RWPE1 (cell line): ENCODE data around the gene VGF.

ENCODE experiments used
- CTCF ChIA-PET: fragments of 350-600 bp; sonication (Branson Sonifier 250); formaldehyde crosslinking; extraction: SDS; loops from one replicate; lab custom pipeline; 2021; lab: Yijun Ruan, JAX
- POLR2A ChIA-PET: fragments of 400-600 bp; formaldehyde crosslinking; extraction: SDS; loops from one replicate; lab custom pipeline; 2020; ENCODE audit warnings: antibody characterized with exemption; ENCODE audit not compliant: low non-redundant PET; lab: Yijun Ruan, JAX
- DNase-seq: peaks from one replicate; pipeline ENCODE4 v3.0.0; 2012; ENCODE audit warnings: low spot score
- H3K27ac ChIP-seq: fragments of 450-650 bp; 2 replicates; pipeline ENCODE4 v1.5.1; 2017
- TF ChIP-seq, protein P1 (sequence below): fragments of 450-650 bp; conservative IDR thresholded peaks from 2 replicates; pipeline ENCODE4 v1.5.1; 2017; ENCODE audit warnings: low read depth, mild to moderate bottlenecking

The VGF gene

DNA sequence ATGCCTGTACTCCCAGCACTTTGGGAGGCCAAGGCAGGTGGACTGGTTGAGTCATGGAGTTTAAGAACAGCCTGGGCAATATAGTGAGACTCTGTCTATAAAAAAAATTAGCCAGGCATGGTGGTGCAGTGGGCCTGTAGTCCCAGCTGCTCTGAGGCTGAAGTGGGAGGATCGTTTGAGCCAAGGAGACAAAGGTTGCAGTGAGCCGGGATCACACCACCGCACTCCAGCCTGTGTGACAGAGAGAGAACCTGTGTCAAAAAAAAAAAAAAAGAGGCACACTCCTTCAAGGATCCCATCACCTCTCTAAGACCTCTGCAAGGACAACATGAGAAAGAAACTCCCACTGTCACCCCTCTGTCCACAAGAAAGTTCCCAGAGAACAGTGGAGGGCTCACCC lies 10.3 kb upstream of the VGF start:
- no peak for DNase-seq
- POLR2A ChIA-PET = no interaction called here
- TF ChIP-seq, protein P1, sequence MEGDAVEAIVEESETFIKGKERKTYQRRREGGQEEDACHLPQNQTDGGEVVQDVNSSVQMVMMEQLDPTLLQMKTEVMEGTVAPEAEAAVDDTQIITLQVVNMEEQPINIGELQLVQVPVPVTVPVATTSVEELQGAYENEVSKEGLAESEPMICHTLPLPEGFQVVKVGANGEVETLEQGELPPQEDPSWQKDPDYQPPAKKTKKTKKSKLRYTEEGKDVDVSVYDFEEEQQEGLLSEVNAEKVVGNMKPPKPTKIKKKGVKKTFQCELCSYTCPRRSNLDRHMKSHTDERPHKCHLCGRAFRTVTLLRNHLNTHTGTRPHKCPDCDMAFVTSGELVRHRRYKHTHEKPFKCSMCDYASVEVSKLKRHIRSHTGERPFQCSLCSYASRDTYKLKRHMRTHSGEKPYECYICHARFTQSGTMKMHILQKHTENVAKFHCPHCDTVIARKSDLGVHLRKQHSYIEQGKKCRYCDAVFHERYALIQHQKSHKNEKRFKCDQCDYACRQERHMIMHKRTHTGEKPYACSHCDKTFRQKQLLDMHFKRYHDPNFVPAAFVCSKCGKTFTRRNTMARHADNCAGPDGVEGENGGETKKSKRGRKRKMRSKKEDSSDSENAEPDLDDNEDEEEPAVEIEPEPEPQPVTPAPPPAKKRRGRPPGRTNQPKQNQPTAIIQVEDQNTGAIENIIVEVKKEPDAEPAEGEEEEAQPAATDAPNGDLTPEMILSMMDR = no peak
- no peak overlapping the region for H3K27ac ChIP-seq
- CTCF ChIA-PET = interaction anchor here (0.9 to 1.2 kb wide), 2 partner anchors 17 to 32 kb away, joined by 3 to 7 read pairs; no protein-coding TSS in a partner anchor

DNA sequence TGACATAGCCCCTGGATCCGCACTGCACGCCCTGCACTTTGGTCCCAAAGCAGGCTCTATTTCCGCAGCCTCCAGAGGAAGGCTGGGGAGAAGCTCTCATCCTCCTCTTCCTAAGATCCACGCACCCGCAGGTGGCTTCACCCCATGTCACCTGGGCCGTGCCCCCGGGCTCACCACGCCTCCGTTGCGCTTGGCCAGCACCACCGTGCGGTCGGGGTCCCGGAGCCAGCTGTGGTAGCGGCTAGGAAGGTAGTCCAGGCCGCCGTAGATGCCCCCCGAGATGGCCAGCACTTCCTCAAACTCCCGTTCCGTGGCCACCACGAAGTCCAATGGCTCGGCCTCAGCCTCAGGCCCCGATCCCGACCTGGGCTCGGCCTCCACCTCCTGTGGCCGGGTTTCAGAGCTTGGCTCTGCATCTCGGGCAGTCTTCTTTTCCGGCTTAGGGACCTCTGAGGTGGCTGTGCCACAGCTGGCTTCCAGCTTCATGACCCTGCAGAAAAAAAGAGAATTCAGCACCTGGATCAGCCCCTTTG lies 9.0 kb upstream of the VGF start:
- no peak overlapping the region for H3K27ac ChIP-seq
- DNase-seq = no peak
- TF ChIP-seq, protein P1 = no peak

DNA sequence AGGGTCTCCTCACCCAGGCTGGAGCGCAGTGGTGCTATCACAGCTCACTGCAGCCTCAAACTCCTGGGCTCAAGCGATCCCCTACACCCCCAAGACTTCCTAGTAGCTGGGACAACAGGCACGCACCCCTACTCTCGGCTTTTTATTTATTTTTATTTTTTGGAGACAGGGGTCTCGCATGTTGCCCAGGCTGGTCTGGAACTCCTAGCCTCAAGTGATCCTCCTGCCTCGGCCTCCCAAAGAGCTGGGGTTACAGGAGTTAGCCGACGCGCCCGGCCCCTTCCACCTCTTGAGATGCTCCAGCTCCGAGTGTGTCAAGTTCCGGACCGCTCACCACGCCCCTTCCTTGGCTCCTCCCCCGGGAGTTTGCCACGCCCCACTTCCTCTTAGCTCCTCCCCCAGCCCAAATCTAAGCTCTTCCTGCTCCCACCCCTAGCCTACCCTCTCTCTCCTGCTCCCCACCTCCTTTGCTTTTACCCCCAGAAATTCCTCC lies 8.4 kb upstream of the VGF start:
- CTCF ChIA-PET = interaction anchor here (0.6 to 1.5 kb wide), 4 partner anchors 9 to 30 kb away, joined by 3 to 4 read pairs (median 4); no protein-coding TSS in a partner anchor
- POLR2A ChIA-PET = interaction anchor here (0.5 to 1.0 kb wide), 4 partner anchors 9 to 35 kb away, joined by 3 to 5 read pairs (median 4); no protein-coding TSS in a partner anchor
- TF ChIP-seq, protein P1 = no peak
- peak overlapping the region; percentile 32; the same call in 1 of the 2 replicates for H3K27ac ChIP-seq
- DNase-seq = peak; percentile 71

More for the DNA sequence above, 9.0 kb upstream of the VGF start:
- POLR2A ChIA-PET = interaction anchor here (0.5 to 1.0 kb wide), 4 partner anchors 9 to 36 kb away, joined by 3 to 5 read pairs (median 4); no protein-coding TSS in a partner anchor
- CTCF ChIA-PET = interaction anchor here (0.6 to 1.5 kb wide), 5 partner anchors 8 to 70 kb away, joined by 3 to 4 read pairs (median 4); no protein-coding TSS in a partner anchor

DNA sequence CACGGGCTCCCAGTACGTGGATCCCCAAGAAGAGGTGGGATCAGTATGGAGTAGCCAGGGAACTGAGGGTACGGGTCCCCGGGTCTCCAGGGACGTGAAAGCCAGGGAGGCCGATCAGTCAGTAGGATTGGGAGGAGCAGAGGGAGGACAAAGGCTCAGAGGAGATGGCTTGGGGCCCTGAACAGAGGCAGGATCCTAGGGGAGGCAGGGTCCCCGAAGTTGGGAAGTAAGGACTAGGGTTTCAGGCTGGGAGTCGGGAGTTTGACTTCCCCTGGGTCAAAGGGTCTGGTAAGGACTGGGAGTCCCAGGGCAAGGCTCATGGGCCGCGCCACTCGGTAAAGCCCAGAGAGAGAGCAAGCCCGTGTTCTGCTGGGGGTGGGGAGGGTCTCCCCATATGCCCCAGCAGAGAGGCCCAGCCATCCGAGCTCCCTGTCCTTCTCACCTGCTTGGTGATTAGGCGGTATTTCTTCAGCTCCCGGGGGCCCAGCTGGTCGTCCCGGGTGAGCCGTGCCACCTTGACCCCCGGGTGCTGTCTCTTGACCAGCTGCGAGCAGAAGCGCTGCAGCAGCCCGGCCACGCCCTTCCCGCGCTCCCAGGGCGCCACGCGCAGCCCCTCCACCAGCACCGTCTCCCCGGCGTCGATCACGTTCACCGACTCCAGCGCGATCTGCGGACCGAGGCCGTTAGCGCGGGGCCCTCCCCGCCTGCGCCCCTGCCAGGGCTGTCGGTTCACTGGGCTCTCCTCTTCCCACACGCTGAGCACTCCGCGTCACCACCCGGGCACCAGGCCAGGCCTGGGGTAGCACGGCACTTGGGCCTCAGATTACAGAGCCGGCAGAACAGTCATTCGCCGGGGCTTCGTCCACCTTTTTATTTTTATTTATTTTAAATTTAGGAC lies 7.7 kb upstream of the VGF start:
- peak; percentile 69 for DNase-seq
- POLR2A ChIA-PET = interaction anchor here (0.9 to 1.0 kb wide), 2 partner anchors 9 to 35 kb away, joined by 3 to 5 read pairs; no protein-coding TSS in a partner anchor
- H3K27ac ChIP-seq = peak overlapping the region; percentile 32; the same call in 1 of the 2 replicates
- TF ChIP-seq, protein P1 = no peak
- CTCF ChIA-PET = interaction anchor here (1.3 to 1.5 kb wide), 2 partner anchors 20 to 29 kb away, joined by 4 read pairs; no protein-coding TSS in a partner anchor

DNA sequence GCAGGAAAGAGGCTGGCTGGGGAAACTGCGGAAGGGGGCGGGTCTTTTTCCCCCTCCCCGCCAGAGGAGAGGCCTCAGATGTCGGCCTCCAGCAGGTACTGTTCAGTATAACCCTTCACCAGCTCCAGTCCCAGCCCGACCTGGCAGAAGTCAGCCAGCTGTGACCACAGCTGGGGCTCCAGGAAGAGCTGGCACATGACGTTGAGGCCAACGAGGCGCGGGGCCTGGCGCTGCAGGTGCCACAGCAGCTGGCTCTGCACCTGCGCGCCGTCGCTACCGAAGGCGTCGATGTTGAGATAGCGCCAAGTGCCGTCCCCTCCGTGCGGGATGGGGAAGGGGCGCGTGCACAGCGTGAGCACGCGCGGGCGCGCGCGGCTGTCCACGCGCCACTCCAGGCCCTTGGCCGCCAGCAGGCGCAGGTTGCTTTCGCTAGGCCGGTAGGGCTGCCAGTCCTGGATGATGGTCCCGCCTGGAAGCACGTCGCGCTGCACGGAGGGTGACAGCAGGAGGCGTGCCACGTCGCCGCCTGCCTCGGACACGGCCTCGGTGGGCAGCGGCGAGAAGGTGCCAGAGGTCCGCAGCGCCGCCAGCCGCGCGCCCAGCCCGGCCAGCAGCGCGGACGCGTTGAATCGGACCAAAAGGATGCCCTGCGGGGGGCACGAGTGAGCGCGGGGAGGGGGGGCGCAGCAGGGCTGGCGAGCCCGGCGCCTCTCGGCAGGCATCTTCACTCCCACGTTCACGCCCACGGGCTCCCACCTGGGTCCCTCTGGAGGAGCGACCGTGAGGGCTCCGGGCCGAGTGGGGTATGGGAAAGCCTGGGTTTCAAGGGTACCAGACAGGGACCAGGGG lies 6.9 kb upstream of the VGF start:
- CTCF ChIA-PET = interaction anchor here (0.9 to 2.7 kb wide), 3 partner anchors 11 to 28 kb away, joined by 4 to 19 read pairs (median 8); no protein-coding TSS in a partner anchor
- no peak for DNase-seq

More for the DNA sequence above, 6.9 kb upstream of the VGF start:
- POLR2A ChIA-PET = no interaction called here
- no peak overlapping the region for H3K27ac ChIP-seq
- TF ChIP-seq, protein P1 = no peak; the same call in 1 of the 2 replicates
